IPS-18c (cell line): ENCODE results near the gene TSPO2.

ENCODE experiments used
- H3K4me3 ChIP-seq: 2 replicates; pipeline ENCODE4 v1.7.0; 2013; ENCODE audit warnings: low read depth, mild to moderate bottlenecking, low read length, moderate library complexity; ENCODE audit not compliant: insufficient read depth
- H3K9me3 ChIP-seq: one replicate; pipeline ENCODE4 v1.6.1; 2013; ENCODE audit warnings: mild to moderate bottlenecking, low read length, moderate library complexity; ENCODE audit not compliant: control insufficient read depth, insufficient read depth

The TSPO2 gene

GRCh38 chr6:41083072-41083471, 40.8 kb downstream of the TSPO2 start:
- Histone ChIP-seq H3K4me3 (no peak overlapping the region), H3K9me3 (no peaks in the 10 kb centered on the region)

DNA sequence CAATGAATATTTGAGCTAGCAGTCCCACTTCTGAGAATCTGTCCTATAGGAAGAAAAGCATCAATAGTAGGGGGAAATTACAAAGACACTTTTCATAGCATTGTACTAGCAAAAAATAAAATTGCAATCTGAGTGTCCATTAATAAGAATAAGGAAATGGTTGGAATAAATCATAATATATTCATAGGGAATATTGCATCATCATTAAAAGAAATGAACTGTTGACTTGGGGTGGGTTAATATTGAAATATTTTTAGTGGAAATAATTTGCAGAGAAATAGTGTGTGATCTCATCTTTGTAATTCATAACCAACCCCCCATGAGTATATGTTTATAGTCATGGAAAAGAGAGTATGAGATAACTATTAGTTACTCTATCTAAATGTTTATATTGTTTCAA, 42.9 kb downstream of the TSPO2 start:
- H3K9me3 ChIP-seq, result no peaks in the 10 kb centered on the region
- H3K4me3 ChIP-seq, result no peak overlapping the region

DNA sequence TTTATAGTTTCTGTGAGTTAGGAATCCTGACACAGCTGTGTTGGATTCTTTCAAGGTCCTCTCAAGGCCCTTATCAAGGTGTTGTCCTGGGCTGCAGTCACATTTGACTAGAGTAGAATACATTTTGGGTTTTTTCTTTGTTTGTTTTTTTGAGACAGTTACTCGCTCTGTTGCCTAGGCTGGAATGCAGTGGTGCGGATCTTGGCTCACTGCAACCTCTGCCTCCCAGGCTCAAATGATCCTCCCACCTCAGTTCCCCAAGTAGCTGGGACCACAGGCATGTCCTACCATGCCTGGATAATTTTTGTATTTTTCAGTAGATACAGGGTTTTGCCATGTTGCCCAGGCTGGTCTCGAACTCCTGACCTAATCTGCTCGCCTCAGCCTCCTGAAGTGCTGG, 46.2 kb downstream of the TSPO2 start:
- Histone ChIP-seq H3K9me3 (no peaks in the 10 kb centered on the region), H3K4me3 (no peak overlapping the region)

DNA sequence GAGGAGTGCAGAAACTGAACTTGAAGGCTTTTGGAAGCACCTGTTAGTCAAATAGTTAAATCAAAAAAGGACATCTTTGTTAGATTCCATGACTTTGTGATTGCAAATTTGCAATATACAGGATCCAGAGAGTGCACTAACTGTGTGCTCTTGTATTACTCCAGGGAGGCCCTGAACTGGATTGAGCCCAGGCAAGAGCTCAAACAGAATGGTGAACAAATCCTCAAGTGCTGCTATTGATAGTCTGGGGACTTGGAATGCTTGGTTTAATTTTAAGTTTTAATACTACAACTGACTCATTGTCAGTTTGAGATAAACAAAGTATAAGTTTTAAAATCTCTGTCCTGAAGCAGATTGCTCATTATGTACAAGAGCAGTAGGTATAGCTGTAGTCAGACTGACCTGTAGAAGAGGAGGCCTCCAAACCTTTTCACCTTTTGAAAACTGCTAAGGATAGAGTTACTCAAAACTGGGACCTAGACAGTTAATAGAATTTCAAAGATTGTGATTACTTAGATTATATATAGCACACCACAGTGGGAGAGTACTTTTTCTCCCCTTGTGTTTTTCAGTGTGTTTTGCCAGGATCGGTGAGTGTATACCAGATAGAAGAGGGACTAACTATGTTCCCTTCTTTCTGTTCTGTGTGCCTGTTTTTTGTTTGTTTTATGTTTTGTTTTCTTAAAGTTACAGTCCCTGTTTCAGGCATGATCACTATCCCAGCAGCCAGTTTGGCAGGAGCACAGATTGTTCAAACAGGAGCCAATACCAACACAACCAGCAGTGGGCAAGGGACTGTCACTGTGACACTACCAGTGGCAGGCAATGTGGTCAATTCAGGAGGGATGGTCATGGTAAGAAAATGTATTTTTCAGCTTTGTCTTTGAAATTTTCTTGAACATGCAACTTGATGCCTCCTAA, 48.8 kb downstream of the TSPO2 start:
- no peak overlapping the region for H3K4me3 ChIP-seq

GRCh38 chr6:41092421-41093140, 50.3 kb downstream of the TSPO2 start:
- Histone ChIP-seq H3K4me3 (no peak overlapping the region), H3K9me3 (no peaks in the 10 kb centered on the region)

More for the DNA sequence above, 48.8 kb downstream of the TSPO2 start:
- H3K9me3 ChIP-seq, result no peaks in the 10 kb centered on the region

DNA sequence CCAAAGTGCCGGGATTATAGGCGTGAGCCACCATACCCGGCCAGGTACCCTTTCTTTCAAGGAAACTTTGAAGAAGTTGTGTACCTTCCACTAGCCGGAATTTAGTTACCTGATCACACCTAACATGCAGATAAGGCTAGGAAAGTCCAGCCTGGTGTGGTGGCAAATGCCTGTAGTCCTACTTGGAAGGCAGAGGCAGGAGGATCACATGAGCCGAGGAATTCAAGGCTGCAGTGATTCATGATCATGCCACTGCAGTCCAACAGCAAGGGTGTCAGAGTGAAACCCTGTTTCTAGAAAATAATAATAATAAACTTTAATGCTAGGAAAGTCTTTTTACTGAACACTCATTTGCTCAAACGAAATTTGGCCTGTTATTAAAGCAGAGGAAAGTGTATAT, 51.5 kb downstream of the TSPO2 start:
- no peaks in the 10 kb centered on the region for H3K9me3 ChIP-seq
- no peak overlapping the region for H3K4me3 ChIP-seq
